Neutrophil (primary cell): ENCODE measurements around the gene CYBB.
A peak's percentile ranks its signal among the peaks of the same experiment; 100 is the strongest.

Experiments
- H3K27ac ChIP-seq: fragments of 200-600 bp; sonication (generic); 2 replicates; pipeline ENCODE4 v1.5.1; 2016; ENCODE audit warnings: mild to moderate bottlenecking, moderate library complexity
- H3K27me3 ChIP-seq: fragments of 200-600 bp; sonication (generic); 2 replicates; pipeline ENCODE4 v1.6.0; 2016; ENCODE audit warnings: mild to moderate bottlenecking
- H3K36me3 ChIP-seq: fragments of 200-600 bp; sonication (generic); 2 replicates; pipeline ENCODE4 v1.5.1; 2017
- H3K4me1 ChIP-seq, 2 experiments: fragments of 200-600 bp in 1 of 2; sonication (generic) in 1 of 2; 1 replicate in 1 of 2; 2 replicates in 1 of 2; pipeline versions ENCODE4 v1.5.1 to v1.6.1; 2013 to 2016; ENCODE audit warnings: low read depth in 1 of 2, low read length in 1 of 2, mild to moderate bottlenecking in 1 of 2, moderate library complexity in 1 of 2; ENCODE audit not compliant: control insufficient read depth in 1 of 2, insufficient read depth in 1 of 2
- H3K4me3 ChIP-seq, 2 experiments: fragments of 200-600 bp in 1 of 2; sonication (generic) in 1 of 2; 1 replicate in 1 of 2; 2 replicates in 1 of 2; pipeline ENCODE4 v1.5.1; 2013 to 2016; ENCODE audit warnings: low read depth in 1 of 2, low read length in 1 of 2, mild to moderate bottlenecking in 1 of 2, moderate library complexity in 1 of 2
- H3K9me3 ChIP-seq: fragments of 200-600 bp; sonication (generic); 2 replicates; pipeline ENCODE4 v1.5.1; 2016
- CTCF ChIP-seq: fragments of 200-600 bp; sonication (generic); IDR thresholded peaks from 2 replicates; pipeline ENCODE4 v1.5.1; 2016; ENCODE audit warnings: antibody characterized with exemption

Gene CYBB

GRCh38 chrX:37818031-37818430 is 38.2 kb downstream of the CYBB start:
- peaks cover 69 to 72% of the 10 kb centered on the region in 2 experiments for H3K4me1 ChIP-seq
- TF ChIP-seq CTCF = no peak
- H3K27me3 ChIP-seq = no peaks in the 10 kb centered on the region
- no peak overlapping the region for H3K27ac ChIP-seq
- H3K36me3 ChIP-seq = no peaks in the 10 kb centered on the region
- H3K4me3 ChIP-seq = no peak overlapping the region
- no peaks in the 10 kb centered on the region for H3K9me3 ChIP-seq

GRCh38 chrX:37820646-37821045 is 40.8 kb downstream of the CYBB start:
- H3K27me3 ChIP-seq = no peaks in the 10 kb centered on the region
- TF ChIP-seq CTCF = no peak
- H3K4me3 ChIP-seq = no peak overlapping the region
- no peaks in the 10 kb centered on the region for H3K9me3 ChIP-seq
- H3K4me1 ChIP-seq = peaks cover 60 to 64% of the 10 kb centered on the region in 2 experiments
- H3K36me3 ChIP-seq = no peaks in the 10 kb centered on the region
- H3K27ac ChIP-seq = no peak overlapping the region

- H3K36me3 ChIP-seq = no peaks in the 10 kb centered on the region
- no peaks in the 10 kb centered on the region for H3K27me3 ChIP-seq
- no peak for TF ChIP-seq CTCF
- H3K27ac ChIP-seq = peak overlapping the region; percentile 35
- no peak overlapping the region for H3K4me3 ChIP-seq
- H3K9me3 ChIP-seq = no peaks in the 10 kb centered on the region
- H3K4me1 ChIP-seq = peaks cover 43 to 44% of the 10 kb centered on the region in 2 experiments
Observed at GRCh38 chrX:37824491-37825214, 44.8 kb downstream of the CYBB start.

GRCh38 chrX:37825215-37825842 is 45.5 kb downstream of the CYBB start:
- Histone ChIP-seq H3K9me3 (no peaks in the 10 kb centered on the region), H3K36me3 (no peaks in the 10 kb centered on the region), H3K27me3 (no peaks in the 10 kb centered on the region), H3K4me1 (peaks cover 44 to 46% of the 10 kb centered on the region in 2 experiments), H3K27ac (peak overlapping the region; percentile 35), H3K4me3 (no peak overlapping the region)
- TF ChIP-seq CTCF = peak; percentile 78

GRCh38 chrX:37829721-37830120 is 49.9 kb downstream of the CYBB start:
- TF ChIP-seq CTCF = no peak
- peak overlapping the region; percentile 67 for H3K27ac ChIP-seq
- H3K9me3 ChIP-seq = no peaks in the 10 kb centered on the region
- no peak overlapping the region for H3K4me3 ChIP-seq
- no peaks in the 10 kb centered on the region for H3K36me3 ChIP-seq
- H3K4me1 ChIP-seq = peaks cover 31 to 39% of the 10 kb centered on the region in 2 experiments
- no peaks in the 10 kb centered on the region for H3K27me3 ChIP-seq
